ENCODE measurements around the gene CACNA1A. TPM values are rescaled to one million over a fixed set of nuclear protein-coding genes. Genes with fewer than 3 reads are reported as not detected.
A peak's percentile ranks its signal among the peaks of the same experiment; 100 is the strongest.

CACNA1A gene
- total RNA-seq, 1 experiment from 2014 or later, result 0.85 TPM

- no peak for TF ChIP-seq CTCF (IDR thresholded peaks at IDR 0.05; ENCODE audit: unreplicated experiment)
- no peaks in the 10 kb centered on the region for H3K4me1 Mint-ChIP-seq (ENCODE audit: low read depth, unreplicated experiment)
- DNase-seq, result no peak
- no peak overlapping the region for H3K4me3 Mint-ChIP-seq (ENCODE audit: low read depth, unreplicated experiment)
- CTCF ChIA-PET, result no interaction called here
- intact Hi-C loops (cut with micrococcal nuclease; ENCODE audit: unreplicated experiment), result no loop called here
- no peaks in the 10 kb centered on the region for H3K36me3 Mint-ChIP-seq (ENCODE audit: insufficient read depth, unreplicated experiment)
- peaks cover 21% of the 10 kb centered on the region for H3K27me3 Mint-ChIP-seq (ENCODE audit: unreplicated experiment)
- H3K9me3 Mint-ChIP-seq (ENCODE audit: low read depth, unreplicated experiment), result no peaks in the 10 kb centered on the region
- no peak overlapping the region for H3K27ac Mint-ChIP-seq (ENCODE audit: unreplicated experiment)
- no TSS peak for BruUV-seq (replicated peaks)
Observed at GRCh38 chr19:13436352-13436751, 69.9 kb downstream of the CACNA1A start.

- Mint-ChIP-seq H3K27me3 (ENCODE audit: unreplicated experiment) (peaks cover 29% of the 10 kb centered on the region), H3K27ac (ENCODE audit: unreplicated experiment) (no peak overlapping the region), H3K36me3 (ENCODE audit: insufficient read depth, unreplicated experiment) (no peaks in the 10 kb centered on the region), H3K4me1 (ENCODE audit: low read depth, unreplicated experiment) (no peaks in the 10 kb centered on the region), H3K9me3 (ENCODE audit: low read depth, unreplicated experiment) (no peaks in the 10 kb centered on the region), H3K4me3 (ENCODE audit: low read depth, unreplicated experiment) (no peak overlapping the region)
- peak; percentile 56 for DNase-seq
- CTCF ChIA-PET, result interaction anchor here (0.7 kb wide), 1 partner anchor 154 kb away, joined by 3 read pairs; no protein-coding TSS in a partner anchor
- intact Hi-C loops (cut with micrococcal nuclease; ENCODE audit: unreplicated experiment), result loop anchor here (2.0 kb wide), 1 partner anchor 154 kb away; no protein-coding TSS in a partner anchor
- TF ChIP-seq CTCF (IDR thresholded peaks at IDR 0.05; ENCODE audit: unreplicated experiment), result peak; percentile 60
- no TSS peak for BruUV-seq (replicated peaks)
Observed at GRCh38 chr19:13430790-13431582, 75.3 kb downstream of the CACNA1A start.

DNA sequence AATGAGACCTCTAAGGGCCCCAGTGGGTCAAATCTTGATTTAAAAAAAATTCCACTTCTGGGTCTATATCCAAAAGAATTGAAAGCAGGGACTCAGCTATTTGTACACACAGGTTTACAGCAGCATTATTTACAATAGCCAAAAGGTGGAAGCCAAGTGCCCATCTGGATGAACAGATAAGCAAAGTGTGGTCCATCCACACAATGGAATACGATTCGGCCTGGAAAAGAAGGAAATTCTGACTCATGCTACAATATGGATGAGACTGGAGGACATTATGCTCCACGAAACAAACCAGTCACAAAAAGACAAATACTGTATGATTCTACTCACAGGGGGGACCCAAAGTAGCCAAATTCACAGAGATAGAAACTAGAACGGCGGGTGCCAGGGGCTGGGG, 76.7 kb downstream of the CACNA1A start:
- intact Hi-C loops (cut with micrococcal nuclease; ENCODE audit: unreplicated experiment), result no loop called here

GRCh38 chr19:13428352-13428751, 77.9 kb downstream of the CACNA1A start:
- Mint-ChIP-seq H3K9me3 (ENCODE audit: low read depth, unreplicated experiment) (no peaks in the 10 kb centered on the region), H3K36me3 (ENCODE audit: insufficient read depth, unreplicated experiment) (no peaks in the 10 kb centered on the region), H3K27ac (ENCODE audit: unreplicated experiment) (no peak overlapping the region), H3K27me3 (ENCODE audit: unreplicated experiment) (peaks cover 19% of the 10 kb centered on the region), H3K4me1 (ENCODE audit: low read depth, unreplicated experiment) (no peaks in the 10 kb centered on the region), H3K4me3 (ENCODE audit: low read depth, unreplicated experiment) (no peak overlapping the region)
- no TSS peak for BruUV-seq (replicated peaks)
- CTCF ChIA-PET, result interaction anchor here (1.6 kb wide), 1 partner anchor 10 kb away, joined by 4 read pairs; no protein-coding TSS in a partner anchor
- intact Hi-C loops (cut with micrococcal nuclease; ENCODE audit: unreplicated experiment), result no loop called here
- DNase-seq, result peak; percentile 21
- peak; percentile 51 for TF ChIP-seq CTCF (IDR thresholded peaks at IDR 0.05; ENCODE audit: unreplicated experiment)

More for the DNA sequence above, 76.7 kb downstream of the CACNA1A start:
- H3K4me1 Mint-ChIP-seq (ENCODE audit: low read depth, unreplicated experiment), result no peaks in the 10 kb centered on the region
- H3K4me3 Mint-ChIP-seq (ENCODE audit: low read depth, unreplicated experiment), result no peak overlapping the region
- H3K27me3 Mint-ChIP-seq (ENCODE audit: unreplicated experiment), result peaks cover 27% of the 10 kb centered on the region
- no peaks in the 10 kb centered on the region for H3K36me3 Mint-ChIP-seq (ENCODE audit: insufficient read depth, unreplicated experiment)
- no TSS peak for BruUV-seq (replicated peaks)
- CTCF ChIA-PET, result interaction anchor here (0.6 to 0.7 kb wide), 3 partner anchors 239 to 1331 kb away, joined by 3 to 16 read pairs (median 3); no protein-coding TSS in a partner anchor
- no peak overlapping the region for H3K27ac Mint-ChIP-seq (ENCODE audit: unreplicated experiment)
- no peak for DNase-seq
- no peaks in the 10 kb centered on the region for H3K9me3 Mint-ChIP-seq (ENCODE audit: low read depth, unreplicated experiment)
- TF ChIP-seq CTCF (IDR thresholded peaks at IDR 0.05; ENCODE audit: unreplicated experiment), result no peak
